Fibroblast of lung (primary cell): ENCODE results near the gene CHCHD6.

Experiments used
- EZH2 ChIP-seq: IDR thresholded peaks from 2 replicates; pipeline ENCODE4 v1.5.1; 2012; ENCODE audit warnings: low read length, control low read depth, mild to moderate bottlenecking; ENCODE audit errors: missing control alignments
- TF ChIP-seq, protein P1 (sequence below), 2 donors: IDR thresholded peaks in 1 of 2; conservative IDR thresholded peaks in 1 of 2; 1 replicate in 1 of 2; 2 replicates in 1 of 2; pipeline ENCODE4 v1.5.1; 2011 to 2012; ENCODE audit warnings: low read length in 2 of 2, control low read depth in 1 of 2, inconsistent platforms in 1 of 2, low read depth in 1 of 2, mild to moderate bottlenecking in 1 of 2

DNA sequence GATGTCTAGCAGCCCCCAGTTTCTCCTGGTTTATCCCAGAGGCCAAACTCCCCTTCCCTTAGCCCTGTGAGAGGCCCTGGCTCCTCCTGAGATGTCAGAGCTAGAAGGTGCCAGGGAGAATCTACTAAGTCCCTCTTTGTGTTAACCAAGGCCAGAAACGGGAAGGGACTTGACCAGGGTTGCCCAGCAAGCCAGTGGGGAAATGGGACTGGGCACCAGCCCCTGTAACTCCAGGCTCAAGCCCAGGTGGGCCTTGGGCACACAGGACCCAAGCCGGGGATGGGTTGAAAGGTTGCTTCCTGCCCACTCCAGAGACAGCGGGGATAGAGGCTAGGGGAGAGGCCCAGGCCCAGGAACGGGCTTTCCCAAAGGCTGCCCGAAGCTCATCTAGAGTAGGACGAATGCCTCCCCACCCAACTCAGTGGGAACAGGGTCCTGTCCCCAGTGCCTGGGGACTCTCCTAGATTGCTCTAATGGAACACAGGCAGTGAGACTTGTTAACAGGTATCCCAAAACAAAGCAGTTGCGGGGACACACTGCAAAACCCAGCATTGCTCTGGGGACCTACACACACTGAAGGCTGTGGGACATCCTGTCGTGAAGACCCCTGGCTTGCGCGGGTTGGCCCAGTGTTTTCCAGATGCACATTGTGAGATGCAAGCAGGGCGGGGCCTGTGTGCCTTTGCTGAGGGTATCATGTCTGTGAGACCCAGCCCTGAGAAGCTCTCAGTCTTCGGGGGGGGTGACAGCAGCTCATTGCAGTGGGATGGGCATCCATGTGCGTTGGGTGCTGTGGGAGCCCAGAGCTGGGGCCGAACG is 36.2 kb upstream of the CHCHD6 start:
- TF ChIP-seq, protein P1, sequence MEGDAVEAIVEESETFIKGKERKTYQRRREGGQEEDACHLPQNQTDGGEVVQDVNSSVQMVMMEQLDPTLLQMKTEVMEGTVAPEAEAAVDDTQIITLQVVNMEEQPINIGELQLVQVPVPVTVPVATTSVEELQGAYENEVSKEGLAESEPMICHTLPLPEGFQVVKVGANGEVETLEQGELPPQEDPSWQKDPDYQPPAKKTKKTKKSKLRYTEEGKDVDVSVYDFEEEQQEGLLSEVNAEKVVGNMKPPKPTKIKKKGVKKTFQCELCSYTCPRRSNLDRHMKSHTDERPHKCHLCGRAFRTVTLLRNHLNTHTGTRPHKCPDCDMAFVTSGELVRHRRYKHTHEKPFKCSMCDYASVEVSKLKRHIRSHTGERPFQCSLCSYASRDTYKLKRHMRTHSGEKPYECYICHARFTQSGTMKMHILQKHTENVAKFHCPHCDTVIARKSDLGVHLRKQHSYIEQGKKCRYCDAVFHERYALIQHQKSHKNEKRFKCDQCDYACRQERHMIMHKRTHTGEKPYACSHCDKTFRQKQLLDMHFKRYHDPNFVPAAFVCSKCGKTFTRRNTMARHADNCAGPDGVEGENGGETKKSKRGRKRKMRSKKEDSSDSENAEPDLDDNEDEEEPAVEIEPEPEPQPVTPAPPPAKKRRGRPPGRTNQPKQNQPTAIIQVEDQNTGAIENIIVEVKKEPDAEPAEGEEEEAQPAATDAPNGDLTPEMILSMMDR (conservative IDR thresholded peaks at IDR 0.05 in 1 of 2, IDR thresholded peaks at IDR 0.05 in 1 of 2; ENCODE audit: low read depth in 1 of 2, low read length in 2 of 2): no peak
- TF ChIP-seq EZH2: no peak
